Osteocyte (in vitro differentiated cells): Measurements from ENCODE around the gene PEX6. TPM values are rescaled to one million over a fixed set of nuclear protein-coding genes. Genes with fewer than 3 reads are reported as not detected.
"Not testable (repeated sequence)": the region's sequence is repeated elsewhere in the genome, so short reads cannot be mapped to it uniquely, and the experiment has no call there.

Experiments
- DNase-seq: peaks from one replicate; pipeline ENCODE4 v3.0.0; 2021; ENCODE audit warnings: mixed read lengths; ENCODE audit not compliant: unreplicated experiment; ENCODE audit errors: extremely low spot score
- H3K27ac Mint-ChIP-seq: one replicate; pipeline ENCODE4 v1.8.0; 2021; ENCODE audit warnings: mild to moderate bottlenecking, mixed read lengths; ENCODE audit not compliant: unreplicated experiment
- H3K27me3 Mint-ChIP-seq: one replicate; pipeline ENCODE4 v1.8.0; 2021; ENCODE audit warnings: mixed read lengths; ENCODE audit not compliant: unreplicated experiment
- H3K36me3 Mint-ChIP-seq: one replicate; pipeline ENCODE4 v1.8.0; 2021; ENCODE audit warnings: mixed read lengths; ENCODE audit not compliant: unreplicated experiment
- H3K4me1 Mint-ChIP-seq: one replicate; pipeline ENCODE4 v1.8.0; 2021; ENCODE audit warnings: mixed read lengths; ENCODE audit not compliant: unreplicated experiment
- H3K4me3 Mint-ChIP-seq: one replicate; pipeline ENCODE4 v1.8.0; 2021; ENCODE audit warnings: mild to moderate bottlenecking, moderate library complexity, mixed read lengths; ENCODE audit not compliant: unreplicated experiment
- H3K9me3 Mint-ChIP-seq: one replicate; pipeline ENCODE4 v1.8.0; 2021; ENCODE audit warnings: mixed read lengths; ENCODE audit not compliant: unreplicated experiment
- total RNA-seq: library from RNA; stranded (reverse); gene quantifications from 2 replicates; pipeline ENCODE4 v1.2.1, GENCODE V29; 2021
- TF ChIP-seq, protein P1 (sequence below): fragments of 200-600 bp; sonication (generic); IDR thresholded peaks from 2 replicates; pipeline ENCODE4 v1.5.0; 2021; ENCODE audit warnings: antibody characterized with exemption, mild to moderate bottlenecking, moderate library complexity

PEX6 gene
- total RNA-seq, 1 donor from 2014 or later = 27.1 TPM

DNA sequence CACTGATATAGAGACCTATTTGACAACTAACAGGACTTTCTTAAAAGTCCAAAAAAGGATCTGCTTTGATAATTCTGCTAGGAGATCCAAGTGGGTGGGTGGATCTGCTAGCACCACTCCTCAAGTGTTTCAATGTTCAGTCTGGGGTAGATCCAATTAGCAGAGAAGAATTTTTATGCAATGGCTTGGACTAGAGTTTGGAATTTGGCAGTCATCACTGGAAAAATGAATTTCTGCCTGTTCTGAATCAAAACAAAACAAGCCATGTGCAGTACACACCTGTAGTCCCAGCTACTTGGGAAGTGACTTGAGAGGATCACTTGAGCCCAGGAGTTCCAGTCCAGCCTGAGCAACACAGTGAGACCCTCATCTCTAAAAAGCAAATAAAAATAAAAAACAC, 31.0 kb downstream of the PEX6 start:
- Mint-ChIP-seq H3K4me1 (no peaks in the 10 kb centered on the region), H3K9me3 (no peaks in the 10 kb centered on the region), H3K36me3 (peaks cover 6% of the 10 kb centered on the region), H3K27me3 (no peaks in the 10 kb centered on the region), H3K27ac (no peak overlapping the region), H3K4me3 (no peak overlapping the region)
- TF ChIP-seq, protein P1, sequence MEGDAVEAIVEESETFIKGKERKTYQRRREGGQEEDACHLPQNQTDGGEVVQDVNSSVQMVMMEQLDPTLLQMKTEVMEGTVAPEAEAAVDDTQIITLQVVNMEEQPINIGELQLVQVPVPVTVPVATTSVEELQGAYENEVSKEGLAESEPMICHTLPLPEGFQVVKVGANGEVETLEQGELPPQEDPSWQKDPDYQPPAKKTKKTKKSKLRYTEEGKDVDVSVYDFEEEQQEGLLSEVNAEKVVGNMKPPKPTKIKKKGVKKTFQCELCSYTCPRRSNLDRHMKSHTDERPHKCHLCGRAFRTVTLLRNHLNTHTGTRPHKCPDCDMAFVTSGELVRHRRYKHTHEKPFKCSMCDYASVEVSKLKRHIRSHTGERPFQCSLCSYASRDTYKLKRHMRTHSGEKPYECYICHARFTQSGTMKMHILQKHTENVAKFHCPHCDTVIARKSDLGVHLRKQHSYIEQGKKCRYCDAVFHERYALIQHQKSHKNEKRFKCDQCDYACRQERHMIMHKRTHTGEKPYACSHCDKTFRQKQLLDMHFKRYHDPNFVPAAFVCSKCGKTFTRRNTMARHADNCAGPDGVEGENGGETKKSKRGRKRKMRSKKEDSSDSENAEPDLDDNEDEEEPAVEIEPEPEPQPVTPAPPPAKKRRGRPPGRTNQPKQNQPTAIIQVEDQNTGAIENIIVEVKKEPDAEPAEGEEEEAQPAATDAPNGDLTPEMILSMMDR = no peak
- no peak for DNase-seq

DNA sequence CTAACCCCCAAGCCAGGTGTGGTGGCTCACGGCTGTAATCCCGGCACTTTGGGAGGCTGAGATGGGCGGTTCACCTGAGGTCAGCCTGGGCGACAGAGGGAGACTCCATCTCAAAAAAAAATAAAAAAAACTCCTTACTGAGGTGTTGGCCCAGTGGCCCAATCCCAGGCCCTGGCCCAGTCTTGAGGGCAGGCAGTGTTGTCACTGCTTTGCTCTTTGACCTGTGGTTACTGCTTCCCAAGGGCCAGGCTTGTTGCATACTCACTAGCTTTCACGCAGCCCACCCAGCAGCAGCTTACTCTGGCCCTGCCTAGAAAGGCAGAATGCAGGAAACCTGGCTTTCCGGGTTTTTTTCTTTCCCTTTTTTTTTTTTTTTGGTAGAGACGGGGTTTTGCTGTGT, 36.5 kb downstream of the PEX6 start:
- Mint-ChIP-seq H3K4me1 (no peaks in the 10 kb centered on the region), H3K27ac (no peak overlapping the region), H3K4me3 (no peak overlapping the region), H3K36me3 (peaks cover 14% of the 10 kb centered on the region), H3K27me3 (no peaks in the 10 kb centered on the region), H3K9me3 (no peaks in the 10 kb centered on the region)
- no peak for DNase-seq
- TF ChIP-seq, protein P1 = no peak

DNA sequence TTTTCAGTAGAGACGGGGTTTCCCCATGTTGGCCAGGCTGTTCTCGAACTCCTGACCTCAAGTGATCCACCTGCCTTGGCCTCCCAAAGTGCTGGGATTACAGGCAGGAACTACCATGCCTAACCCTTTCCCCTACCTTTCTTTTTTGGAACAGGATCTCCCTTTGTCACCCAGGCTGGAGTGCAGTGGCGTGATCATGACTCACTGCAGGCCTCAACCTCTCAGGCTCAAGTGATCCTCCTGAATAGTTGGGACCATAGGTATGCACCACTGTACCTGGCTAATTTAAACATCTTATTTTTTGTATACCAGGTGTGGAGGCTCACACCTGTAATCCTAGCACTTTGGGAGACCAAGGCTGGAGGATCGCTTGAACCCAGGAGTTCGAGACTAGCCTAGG, 37.6 kb downstream of the PEX6 start:
- not testable (repeated sequence) for H3K4me1 Mint-ChIP-seq, H3K27me3 Mint-ChIP-seq

DNA sequence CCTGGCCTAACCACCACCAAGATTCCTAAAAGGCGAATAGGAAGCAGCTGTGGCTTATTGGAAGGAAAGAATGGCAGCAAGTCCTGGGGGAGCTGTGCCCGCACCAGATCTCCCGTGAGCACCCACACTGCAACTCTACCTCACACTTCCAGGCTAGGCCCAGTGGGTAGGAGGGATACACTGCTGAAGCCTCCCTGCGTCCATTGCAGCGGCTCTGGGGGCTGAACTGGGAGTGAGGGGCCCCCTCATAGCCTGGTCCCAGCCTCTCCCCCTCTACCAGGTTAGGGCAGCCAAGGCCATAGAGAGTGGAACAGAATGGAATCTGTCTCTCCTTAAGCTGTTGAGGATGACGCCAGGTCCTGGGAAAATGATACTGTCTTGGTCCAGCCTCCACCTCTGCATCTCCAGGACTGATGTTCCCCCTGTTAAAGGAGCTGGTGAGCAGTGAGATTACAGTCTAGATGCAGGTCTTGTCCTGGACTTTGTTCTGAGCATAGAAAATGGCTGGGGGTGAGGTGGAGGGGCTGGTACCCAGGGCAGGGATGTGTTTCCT, 38.4 kb downstream of the PEX6 start:
- H3K27me3 Mint-ChIP-seq = no peaks in the 10 kb centered on the region
- TF ChIP-seq, protein P1 = no peak
- H3K4me3 Mint-ChIP-seq = no peak overlapping the region
- peaks cover 22% of the 10 kb centered on the region for H3K36me3 Mint-ChIP-seq
- no peaks in the 10 kb centered on the region for H3K4me1 Mint-ChIP-seq
- no peak for DNase-seq
- H3K9me3 Mint-ChIP-seq = no peaks in the 10 kb centered on the region
- no peak overlapping the region for H3K27ac Mint-ChIP-seq

More for the DNA sequence above, 37.6 kb downstream of the PEX6 start:
- H3K27ac Mint-ChIP-seq, DNase-seq, H3K4me3 Mint-ChIP-seq, H3K9me3 Mint-ChIP-seq: not testable (repeated sequence)
- H3K36me3 Mint-ChIP-seq = peaks cover 14% of the 10 kb centered on the region

DNA sequence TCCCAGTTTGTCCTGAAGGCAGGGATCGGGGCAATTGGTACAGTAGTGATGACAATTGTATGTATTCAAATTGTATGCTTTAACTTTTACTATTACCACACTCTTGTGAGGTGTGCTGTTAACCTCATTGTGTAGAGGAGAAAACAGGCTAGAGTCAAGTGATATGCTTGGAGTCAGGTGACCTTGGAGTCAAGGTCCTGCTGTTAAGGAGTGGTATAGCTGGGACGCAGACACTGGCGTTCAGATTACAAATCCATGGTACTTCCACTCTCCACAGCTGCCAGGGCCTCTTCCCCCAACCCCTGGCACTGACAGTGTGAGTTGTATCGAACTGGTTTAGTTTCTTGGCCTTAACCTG, 39.2 kb downstream of the PEX6 start:
- H3K27ac Mint-ChIP-seq = no peak overlapping the region
- no peaks in the 10 kb centered on the region for H3K4me1 Mint-ChIP-seq
- no peaks in the 10 kb centered on the region for H3K27me3 Mint-ChIP-seq
- TF ChIP-seq, protein P1 = no peak
- H3K36me3 Mint-ChIP-seq = peaks cover 24% of the 10 kb centered on the region
- H3K4me3 Mint-ChIP-seq = no peak overlapping the region
- H3K9me3 Mint-ChIP-seq = no peaks in the 10 kb centered on the region
- no peak for DNase-seq
